ENCODE measurements around the gene PEG3. TPM values are rescaled to one million over a fixed set of nuclear protein-coding genes. Genes with fewer than 3 reads are reported as not detected.

The PEG3 gene
- total RNA-seq, 1 experiment from 2014 or later: 1.6 TPM

- Histone ChIP-seq H3K4me2 (ENCODE audit: low read length) (no peak overlapping the region), H3K36me3 (ENCODE audit: low read depth, low read length) (no peaks in the 10 kb centered on the region), H3K4me3 (ENCODE audit: low read length) (no peak overlapping the region), H3K79me2 (ENCODE audit: low read length) (no peaks in the 10 kb centered on the region), H3K27ac (ENCODE audit: low read length) (no peak overlapping the region), H3K4me1 (ENCODE audit: insufficient read depth, low read length) (no peaks in the 10 kb centered on the region), H3K9me2 (replicated peaks; ENCODE audit: low read length) (no peaks in the 10 kb centered on the region), H3K27me3 (ENCODE audit: low read length) (no peaks in the 10 kb centered on the region), H3K9me3 (ENCODE audit: low read length) (peaks cover 24% of the 10 kb centered on the region), H3F3A (ENCODE audit: low read length, unreplicated experiment) (no peaks in the 10 kb centered on the region), H2AFZ (ENCODE audit: low read length) (no peak overlapping the region), H4K20me1 (ENCODE audit: low read length) (no peaks in the 10 kb centered on the region), H3K9ac (ENCODE audit: low read length) (no peak overlapping the region)
- no TSS peak for BruUV-seq (replicated peaks)
- ChIA-PET CTCF (no interaction called here), POLR2A (ENCODE audit: unreplicated experiment) (no interaction called here)
- no peak for DNase-seq
- ATAC-seq: no peak
- intact Hi-C loops (cut with micrococcal nuclease): no loop called here
- TF ChIP-seq, protein P1, sequence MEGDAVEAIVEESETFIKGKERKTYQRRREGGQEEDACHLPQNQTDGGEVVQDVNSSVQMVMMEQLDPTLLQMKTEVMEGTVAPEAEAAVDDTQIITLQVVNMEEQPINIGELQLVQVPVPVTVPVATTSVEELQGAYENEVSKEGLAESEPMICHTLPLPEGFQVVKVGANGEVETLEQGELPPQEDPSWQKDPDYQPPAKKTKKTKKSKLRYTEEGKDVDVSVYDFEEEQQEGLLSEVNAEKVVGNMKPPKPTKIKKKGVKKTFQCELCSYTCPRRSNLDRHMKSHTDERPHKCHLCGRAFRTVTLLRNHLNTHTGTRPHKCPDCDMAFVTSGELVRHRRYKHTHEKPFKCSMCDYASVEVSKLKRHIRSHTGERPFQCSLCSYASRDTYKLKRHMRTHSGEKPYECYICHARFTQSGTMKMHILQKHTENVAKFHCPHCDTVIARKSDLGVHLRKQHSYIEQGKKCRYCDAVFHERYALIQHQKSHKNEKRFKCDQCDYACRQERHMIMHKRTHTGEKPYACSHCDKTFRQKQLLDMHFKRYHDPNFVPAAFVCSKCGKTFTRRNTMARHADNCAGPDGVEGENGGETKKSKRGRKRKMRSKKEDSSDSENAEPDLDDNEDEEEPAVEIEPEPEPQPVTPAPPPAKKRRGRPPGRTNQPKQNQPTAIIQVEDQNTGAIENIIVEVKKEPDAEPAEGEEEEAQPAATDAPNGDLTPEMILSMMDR (conservative IDR thresholded peaks at IDR 0.05; ENCODE audit: low read depth, low read length): no peak
- no peak for TF ChIP-seq EZH2phosphoT487 (IDR thresholded peaks at IDR 0.05; ENCODE audit: borderline replicate concordance, low read length)
- TF ChIP-seq EZH2 (IDR thresholded peaks at IDR 0.05; ENCODE audit: low read length, unreplicated experiment): no peak
Observed at GRCh38 chr19:56842412-56842811, 1.9 kb upstream of the PEG3 start.

- TF ChIP-seq EZH2phosphoT487 (IDR thresholded peaks at IDR 0.05; ENCODE audit: borderline replicate concordance, low read length): no peak
- TF ChIP-seq EZH2 (IDR thresholded peaks at IDR 0.05; ENCODE audit: low read length, unreplicated experiment): no peak
- TF ChIP-seq, protein P1 (conservative IDR thresholded peaks at IDR 0.05; ENCODE audit: low read depth, low read length): no peak
- Histone ChIP-seq H3K27ac (ENCODE audit: low read length) (no peak overlapping the region), H3K36me3 (ENCODE audit: low read depth, low read length) (no peaks in the 10 kb centered on the region), H2AFZ (ENCODE audit: low read length) (no peak overlapping the region), H3K9ac (ENCODE audit: low read length) (no peak overlapping the region), H3K4me1 (ENCODE audit: insufficient read depth, low read length) (no peaks in the 10 kb centered on the region), H3K27me3 (ENCODE audit: low read length) (no peaks in the 10 kb centered on the region), H4K20me1 (ENCODE audit: low read length) (no peaks in the 10 kb centered on the region), H3K79me2 (ENCODE audit: low read length) (no peaks in the 10 kb centered on the region), H3K9me3 (ENCODE audit: low read length) (peaks cover 27% of the 10 kb centered on the region), H3K4me2 (ENCODE audit: low read length) (no peak overlapping the region), H3K9me2 (replicated peaks; ENCODE audit: low read length) (no peaks in the 10 kb centered on the region), H3K4me3 (ENCODE audit: low read length) (no peak overlapping the region), H3F3A (ENCODE audit: low read length, unreplicated experiment) (no peaks in the 10 kb centered on the region)
- ATAC-seq (no peak), DNase-seq (no peak)
- no TSS peak for BruUV-seq (replicated peaks)
- ChIA-PET POLR2A (ENCODE audit: unreplicated experiment) (no interaction called here), CTCF (no interaction called here)
- intact Hi-C loops (cut with micrococcal nuclease): no loop called here
Observed at GRCh38 chr19:56841193-56841543, 642 bp upstream of the PEG3 start.

GRCh38 chr19:56839652-56840450 is 675 bp downstream of the PEG3 start:
- intact Hi-C loops (cut with micrococcal nuclease): loop anchor here (5.0 to 10.0 kb wide), 2 partner anchors 93 to 115 kb away; no protein-coding TSS in a partner anchor
- no peaks in the 10 kb centered on the region for H3F3A ChIP-seq (ENCODE audit: low read length, unreplicated experiment)
- no peaks in the 10 kb centered on the region for H4K20me1 ChIP-seq (ENCODE audit: low read length)
- no peak overlapping the region for H3K27ac ChIP-seq (ENCODE audit: low read length)
- H3K4me2 ChIP-seq (ENCODE audit: low read length): peak overlapping the region; percentile 20; the same call in 1 of the 2 replicates
- H3K79me2 ChIP-seq (ENCODE audit: low read length): no peaks in the 10 kb centered on the region
- no peaks in the 10 kb centered on the region for H3K4me1 ChIP-seq (ENCODE audit: insufficient read depth, low read length)
- no peaks in the 10 kb centered on the region for H3K9me2 ChIP-seq (replicated peaks; ENCODE audit: low read length)
- H3K36me3 ChIP-seq (ENCODE audit: low read depth, low read length): no peaks in the 10 kb centered on the region
- peak; percentile 73 for DNase-seq
- no peaks in the 10 kb centered on the region for H3K27me3 ChIP-seq (ENCODE audit: low read length)
- H2AFZ ChIP-seq (ENCODE audit: low read length): peak overlapping the region; percentile 52; the same call in 1 of the 2 replicates
- no peak overlapping the region for H3K9ac ChIP-seq (ENCODE audit: low read length)
- ChIA-PET POLR2A (ENCODE audit: unreplicated experiment) (no interaction called here), CTCF (no interaction called here)
- ATAC-seq: peak; percentile 41
- peak overlapping the region; percentile 37; the same call in 1 of the 2 replicates for H3K4me3 ChIP-seq (ENCODE audit: low read length)
- no TSS peak for BruUV-seq (replicated peaks)
- H3K9me3 ChIP-seq (ENCODE audit: low read length): peaks cover 34% of the 10 kb centered on the region
- TF ChIP-seq EZH2 (IDR thresholded peaks at IDR 0.05; ENCODE audit: low read length, unreplicated experiment) (no peak), EZH2phosphoT487 (IDR thresholded peaks at IDR 0.05; ENCODE audit: borderline replicate concordance, low read length) (no peak)
- TF ChIP-seq, protein P1 (conservative IDR thresholded peaks at IDR 0.05; ENCODE audit: low read depth, low read length): no peak

Data from PC-3 (cell line).